ENCODE data around the gene EMC10.

DNA sequence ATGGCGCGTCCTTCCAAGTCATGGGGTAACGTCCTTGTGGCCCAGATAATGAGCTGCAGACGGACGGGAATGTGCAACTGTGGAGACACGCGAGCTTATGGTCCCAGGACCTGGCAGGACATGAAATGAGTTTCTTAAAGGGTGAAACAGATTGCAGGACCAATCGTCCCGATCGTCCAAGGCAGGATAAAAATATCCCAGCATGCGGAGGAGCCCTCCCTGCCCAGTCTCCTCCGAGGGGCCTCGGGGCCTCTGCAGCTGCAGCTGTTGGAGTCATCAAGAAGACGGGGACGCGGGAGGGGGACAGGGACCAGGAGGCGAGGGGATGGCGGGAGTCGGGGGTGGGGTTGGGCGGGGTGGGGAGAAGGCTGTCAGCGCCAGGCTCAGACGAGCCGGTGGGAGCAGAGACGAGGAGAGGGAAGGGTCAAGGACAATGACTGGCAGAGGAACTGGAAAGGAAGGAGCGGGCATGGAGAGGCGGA lies 14.7 kb downstream of the EMC10 start:
- no peak for TF ChIP-seq EZH2 (optimal IDR thresholded peaks at IDR 0.05; ENCODE audit: low read depth, low read length)
- TF ChIP-seq EZH2phosphoT487 (IDR thresholded peaks at IDR 0.05; ENCODE audit: low read length), result no peak
